Limb (tissue), 2 donors: ENCODE data around the gene DCX.
"Not testable (repeated sequence)": the region's sequence is repeated elsewhere in the genome, so short reads cannot be mapped to it uniquely, and the experiment has no call there.

Experiments
- DNase-seq, 2 donors: peaks; one replicate each; pipeline ENCODE4 v3.0.0-alpha.2; 2016; ENCODE audit errors: extremely low spot score in 2 of 2

Gene DCX

DNA sequence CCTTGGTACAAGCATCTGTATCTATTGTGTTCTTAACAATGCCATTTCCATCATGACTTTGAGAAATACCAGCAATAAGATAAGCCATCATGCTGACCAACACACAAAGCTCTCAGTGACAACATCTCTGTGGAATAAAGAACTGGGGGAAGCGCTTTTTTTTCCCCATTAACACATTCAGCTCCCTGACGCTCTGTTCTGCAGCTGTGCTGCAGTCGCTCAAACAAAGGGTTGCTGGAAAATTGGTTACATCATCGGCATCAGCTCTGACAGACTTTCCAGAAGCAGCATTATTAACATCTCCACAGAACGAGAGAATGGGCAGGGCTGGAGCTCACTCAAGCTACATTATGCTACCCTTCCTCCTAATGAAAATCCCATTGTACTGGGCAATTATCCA is 39.9 kb downstream of the DCX start:
- DNase-seq = no peak

DNA sequence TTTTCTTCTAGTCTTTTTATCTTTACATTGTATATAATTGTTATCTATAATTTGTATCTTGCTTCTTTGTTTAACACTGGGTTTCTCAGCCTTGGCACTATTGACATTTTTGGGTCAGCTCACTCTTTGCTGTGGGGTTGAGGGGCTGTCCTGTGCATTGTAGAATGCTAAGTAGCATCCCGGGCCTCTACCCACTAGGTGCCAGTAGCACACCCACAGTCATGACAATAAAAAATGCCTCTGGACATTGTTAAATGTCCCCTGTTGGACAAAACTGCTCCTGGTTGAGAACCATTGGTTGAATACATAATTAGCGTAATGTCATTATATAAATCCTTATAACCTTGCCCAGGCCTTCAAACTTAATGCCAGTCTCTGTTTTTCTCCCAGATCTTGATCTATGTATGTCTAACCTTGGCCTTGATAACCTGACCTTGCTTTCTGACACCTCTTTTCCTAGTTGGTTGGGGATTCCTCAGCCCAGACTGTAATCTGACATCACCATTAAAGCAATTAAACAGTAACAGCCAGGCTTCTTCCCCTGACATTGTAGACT is 46.1 kb downstream of the DCX start:
- no peak for DNase-seq

DNA sequence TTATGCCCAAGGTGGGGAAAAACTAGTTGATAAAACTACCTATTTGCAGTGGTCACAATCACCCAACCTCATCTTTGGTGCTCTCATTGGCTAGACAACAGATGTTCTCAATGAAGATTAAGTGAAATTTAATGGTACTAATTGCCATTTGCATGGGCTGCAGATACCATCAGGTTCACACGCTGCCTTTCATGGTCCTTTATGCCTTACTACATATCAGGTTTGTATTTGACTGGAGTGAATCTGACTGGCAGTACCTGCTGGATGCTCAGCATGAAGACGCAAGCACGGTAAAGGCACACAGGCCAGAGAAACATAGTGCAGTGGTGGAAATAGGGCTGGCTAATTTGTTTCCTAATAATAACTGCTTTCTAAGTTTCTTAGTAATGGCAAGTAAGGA is 48.3 kb downstream of the DCX start:
- DNase-seq = no peak

DNA sequence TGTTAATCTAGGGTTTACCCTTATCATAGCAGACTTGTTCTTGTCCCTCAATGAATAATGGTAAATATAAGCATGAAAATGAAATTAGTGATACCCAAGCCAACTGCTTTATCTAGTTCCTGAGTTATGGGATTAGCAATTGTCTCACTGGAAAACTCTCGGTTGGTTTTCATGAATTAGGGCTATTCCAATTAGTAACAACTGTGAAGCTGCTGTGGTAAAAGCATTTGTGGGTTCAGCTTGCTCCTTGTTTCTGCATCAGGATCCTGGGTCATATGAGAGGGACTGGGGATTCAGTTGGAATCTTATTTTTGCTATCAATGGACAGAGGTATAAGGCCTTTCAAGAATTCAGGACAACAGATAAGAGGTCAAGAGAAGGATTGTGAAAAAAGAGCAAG is 50.2 kb downstream of the DCX start:
- no peak for DNase-seq

DNA sequence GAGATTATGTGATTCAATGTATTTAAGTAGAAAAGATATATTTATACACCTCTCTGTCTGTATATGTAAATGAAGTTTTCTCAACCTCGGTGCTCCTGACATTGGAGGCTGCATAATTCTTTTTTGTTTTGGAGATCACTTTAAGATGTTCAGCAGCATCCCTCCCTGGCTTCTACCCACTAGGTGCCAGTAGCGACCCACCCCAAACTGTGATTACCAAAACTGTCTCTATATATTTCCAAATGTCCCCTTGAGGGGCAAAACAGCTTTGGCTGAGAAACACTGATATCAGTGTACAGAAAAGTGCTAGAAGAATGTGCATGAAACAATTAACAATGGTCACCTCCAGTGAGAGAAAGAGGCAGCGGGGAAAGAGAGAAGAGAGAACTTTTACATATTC is 51.2 kb downstream of the DCX start:
- no peak for DNase-seq

DNA sequence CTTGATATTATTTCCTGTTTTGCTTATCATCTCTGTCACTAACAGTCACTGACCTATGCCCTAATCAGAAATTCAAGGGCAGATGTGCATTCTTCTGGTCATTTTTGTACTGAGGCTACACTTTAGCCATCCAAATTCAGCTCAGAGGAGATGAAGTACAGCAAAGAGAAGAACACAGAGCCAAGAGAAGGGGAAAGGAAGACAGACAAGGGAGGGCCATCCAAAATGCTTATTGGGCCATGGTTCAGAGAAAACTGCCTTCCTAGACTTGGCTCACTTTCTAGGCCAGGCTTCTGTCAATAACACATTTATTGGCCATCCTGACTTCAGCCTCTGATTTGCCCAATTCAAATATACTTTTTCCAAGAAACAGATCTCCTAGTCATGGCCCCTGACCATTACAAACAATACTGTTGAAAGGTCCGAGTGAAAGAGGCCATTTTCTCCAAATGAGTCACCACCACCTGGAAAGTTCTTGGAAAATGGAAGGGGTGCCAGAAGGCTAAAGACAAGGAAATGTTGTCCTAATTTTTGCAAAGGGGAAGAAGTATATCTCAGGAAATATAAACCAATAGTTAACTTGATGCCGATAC is 56.4 kb downstream of the DCX start:
- DNase-seq = no peak

DNA sequence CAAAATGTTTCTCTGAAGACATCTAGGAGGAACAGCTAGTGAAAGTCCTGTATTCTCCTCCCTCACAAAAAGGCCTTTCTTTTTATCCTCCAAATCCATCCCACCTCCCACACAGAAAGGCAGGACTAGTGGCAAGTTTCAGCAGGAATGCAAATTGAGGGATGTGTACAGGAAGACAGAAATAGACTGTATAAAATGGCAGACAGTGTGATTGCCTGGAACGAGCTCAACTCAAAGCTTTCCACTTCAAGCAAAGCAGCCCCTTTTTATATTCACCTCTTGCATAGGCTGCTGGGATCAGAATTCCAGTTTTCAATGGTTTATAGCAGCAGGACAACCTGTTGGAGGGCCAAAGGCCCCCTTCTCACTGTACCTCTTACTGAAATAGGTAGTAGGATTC is 57.5 kb downstream of the DCX start:
- no peak for DNase-seq

DNA sequence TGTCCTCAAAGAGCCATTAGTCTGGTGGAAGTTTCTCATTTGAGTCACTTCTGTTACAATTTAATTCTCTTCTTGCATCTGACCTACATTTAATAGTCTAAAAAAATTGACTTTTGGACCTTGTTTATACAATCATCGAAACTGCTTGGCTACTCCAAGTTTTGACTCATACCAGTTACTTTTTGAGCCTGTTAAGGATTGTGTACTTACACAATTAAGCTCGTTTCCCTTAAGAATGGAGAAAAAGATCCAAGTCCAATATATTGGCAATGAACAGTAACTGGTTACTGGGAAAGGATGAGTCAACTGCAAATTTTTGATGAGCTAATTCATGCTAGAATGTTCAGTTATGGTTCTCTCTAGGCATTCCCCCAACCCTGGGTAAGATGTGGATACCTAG is 58.2 kb downstream of the DCX start:
- no peak for DNase-seq

DNA sequence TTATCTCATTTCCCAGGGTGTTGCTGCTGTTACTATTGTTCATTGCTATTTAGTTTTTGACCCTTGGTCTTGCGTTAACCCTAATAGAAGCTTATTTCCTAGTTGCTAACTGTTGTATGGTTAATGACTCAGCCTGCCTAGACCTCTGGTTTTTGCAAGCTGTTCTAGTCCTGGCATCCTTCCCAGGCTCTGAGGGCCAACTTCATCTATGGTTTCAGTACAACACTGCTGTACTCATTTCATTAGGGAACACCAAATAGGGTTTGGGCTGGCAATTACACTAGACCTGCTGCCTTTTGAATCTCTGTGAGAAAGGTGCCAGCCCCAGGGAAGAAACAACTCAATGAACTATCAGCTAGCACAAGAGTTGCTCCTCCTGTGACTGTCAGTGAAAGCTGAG is 59.6 kb downstream of the DCX start:
- peak in 1 of 2 donors; percentile 43 for DNase-seq

DNA sequence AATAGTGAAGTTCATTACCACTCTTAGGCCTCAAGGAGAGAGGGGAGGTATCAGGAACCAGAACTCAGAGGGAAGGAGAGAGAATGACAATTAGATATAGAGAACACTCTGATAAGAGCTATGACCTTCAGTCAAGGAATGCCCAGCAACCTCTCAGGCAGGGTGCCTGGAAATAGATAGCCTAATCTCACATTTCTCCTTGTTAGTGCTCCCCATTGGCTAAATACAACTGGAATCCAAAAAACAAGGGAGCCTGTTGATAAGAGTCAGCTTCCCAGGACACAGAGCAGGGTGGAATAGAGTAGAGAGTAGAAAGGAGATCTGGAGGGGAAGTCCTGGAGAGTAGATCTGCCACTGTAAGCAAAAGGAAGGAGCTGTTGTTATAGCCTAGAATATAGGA is 62.1 kb downstream of the DCX start:
- DNase-seq = no peak

DNA sequence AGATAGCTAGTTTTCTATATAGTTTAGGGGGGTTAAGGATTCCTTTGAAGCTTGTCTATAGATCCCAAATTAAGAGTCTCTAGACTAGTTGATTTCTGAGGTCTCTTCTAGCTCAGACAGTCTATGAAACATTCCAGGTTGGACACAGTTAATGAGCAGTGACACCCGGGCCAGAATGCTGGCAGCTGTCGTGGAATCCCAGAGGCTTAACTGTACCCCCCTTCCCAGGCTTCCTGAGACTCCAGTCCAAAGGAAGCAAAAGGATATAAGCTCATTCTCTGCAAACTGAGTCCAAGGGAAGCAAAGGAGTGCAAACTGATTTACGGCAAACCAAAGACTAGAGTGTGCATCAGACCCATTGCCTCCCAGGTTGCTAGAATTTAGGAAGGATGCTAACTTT is 62.9 kb downstream of the DCX start:
- DNase-seq = peak; percentile 32 to 35

DNA sequence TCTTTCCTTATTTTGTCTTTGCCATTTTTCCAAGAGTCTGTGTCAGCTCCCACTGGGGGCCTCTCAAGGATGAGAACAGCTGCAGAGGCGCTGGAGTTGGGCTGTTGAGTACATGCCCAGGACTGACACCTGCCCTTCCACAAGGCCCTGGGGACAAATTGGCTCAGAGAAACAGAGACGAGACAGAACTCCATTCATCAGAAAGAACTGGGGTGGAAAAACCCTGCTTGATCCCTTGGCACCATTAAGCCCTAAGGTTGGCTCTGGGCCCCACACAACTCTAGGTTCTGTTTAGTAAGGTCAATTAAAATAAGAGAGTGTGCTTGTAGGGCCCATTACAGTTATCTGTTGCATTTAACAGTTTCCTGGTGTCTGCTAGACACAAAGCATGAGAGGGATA is 63.6 kb downstream of the DCX start:
- DNase-seq = peak in 1 of 2 donors; percentile 20

DNA sequence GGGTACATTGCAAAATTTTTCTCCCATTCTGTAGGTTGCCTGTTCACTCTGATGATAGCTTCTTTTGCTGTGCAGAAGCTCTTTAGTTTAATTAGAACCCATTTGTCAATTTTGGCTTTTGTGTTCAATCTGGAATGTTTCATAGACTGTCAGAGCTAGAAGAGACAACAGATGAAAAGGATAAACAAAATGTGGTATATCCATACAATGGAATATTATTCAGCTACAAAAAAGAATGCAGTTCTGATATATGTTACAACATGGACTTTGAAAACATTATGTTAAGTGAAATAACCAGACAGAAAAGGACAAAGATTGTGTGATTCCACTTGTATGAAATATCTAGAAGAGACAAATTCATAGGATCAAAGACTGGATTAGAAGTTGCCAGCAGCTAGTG is 65.8 kb downstream of the DCX start:
- not testable (repeated sequence) for DNase-seq

DNA sequence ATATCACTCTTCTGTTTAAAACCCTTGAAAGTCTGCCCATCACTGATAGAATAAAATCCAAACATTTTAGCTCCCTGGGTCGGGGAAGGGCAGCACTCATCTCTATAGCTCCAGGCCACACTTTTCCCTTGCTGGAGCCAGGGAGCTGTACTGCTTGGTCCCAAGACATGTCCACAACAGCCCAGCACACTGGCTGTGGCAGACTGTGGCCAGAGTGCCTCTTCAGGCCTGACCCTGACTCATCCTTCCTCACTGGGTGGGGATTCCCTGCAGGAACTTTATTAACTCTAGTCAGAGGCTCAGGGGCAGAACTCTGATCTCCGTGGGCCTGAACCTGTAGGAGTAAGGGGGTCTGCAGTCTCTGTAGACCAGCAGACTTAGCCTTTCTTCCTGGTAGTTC is 71.9 kb downstream of the DCX start:
- DNase-seq = no peak

DNA sequence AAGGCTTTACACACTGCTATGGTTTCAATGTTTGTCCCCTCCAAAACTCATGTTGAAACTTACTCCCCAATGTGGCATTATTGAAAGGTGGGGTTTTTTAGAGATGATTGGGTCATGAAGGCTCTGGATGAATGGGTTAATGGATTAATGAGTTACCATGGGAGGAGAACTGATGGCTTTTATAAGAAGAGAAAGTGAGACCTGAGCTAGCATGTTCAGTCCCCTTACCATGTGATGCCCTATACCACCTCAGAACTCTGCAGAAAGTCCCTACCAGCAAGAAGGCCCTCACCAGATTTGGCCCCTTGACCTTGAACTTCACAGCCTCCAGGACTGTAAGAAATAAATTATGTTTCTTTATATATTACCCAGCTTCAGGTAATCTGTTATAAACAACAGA is 72.8 kb downstream of the DCX start:
- no peak for DNase-seq

DNA sequence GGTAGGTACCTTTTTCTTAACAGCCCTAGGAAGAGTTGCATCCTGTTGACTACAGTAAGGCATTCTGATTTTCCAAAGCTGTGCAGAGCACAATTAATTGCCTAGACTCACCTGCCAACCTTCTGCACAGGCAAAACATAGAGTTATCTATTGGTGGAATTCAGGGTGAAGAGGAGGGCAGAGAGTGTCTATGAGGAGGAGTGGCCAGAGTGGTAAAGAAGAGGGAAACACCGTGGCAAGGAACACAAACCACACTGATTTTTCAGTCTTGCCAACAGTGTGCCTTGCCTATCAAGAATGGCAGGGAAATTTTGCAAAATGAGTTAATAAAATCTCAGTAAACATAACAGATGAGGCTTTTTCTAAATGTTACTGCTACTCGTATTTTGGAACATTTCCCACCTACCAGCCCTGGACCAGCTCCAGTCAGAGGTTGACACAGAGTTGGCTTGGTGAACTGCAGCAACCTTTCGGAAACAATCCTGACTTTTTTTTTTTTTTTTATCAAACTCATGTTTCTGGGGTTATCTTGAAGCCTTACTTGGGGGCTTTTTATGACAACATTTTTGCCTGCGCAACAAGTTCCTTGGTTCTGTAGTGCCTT is 73.8 kb downstream of the DCX start:
- DNase-seq = no peak

DNA sequence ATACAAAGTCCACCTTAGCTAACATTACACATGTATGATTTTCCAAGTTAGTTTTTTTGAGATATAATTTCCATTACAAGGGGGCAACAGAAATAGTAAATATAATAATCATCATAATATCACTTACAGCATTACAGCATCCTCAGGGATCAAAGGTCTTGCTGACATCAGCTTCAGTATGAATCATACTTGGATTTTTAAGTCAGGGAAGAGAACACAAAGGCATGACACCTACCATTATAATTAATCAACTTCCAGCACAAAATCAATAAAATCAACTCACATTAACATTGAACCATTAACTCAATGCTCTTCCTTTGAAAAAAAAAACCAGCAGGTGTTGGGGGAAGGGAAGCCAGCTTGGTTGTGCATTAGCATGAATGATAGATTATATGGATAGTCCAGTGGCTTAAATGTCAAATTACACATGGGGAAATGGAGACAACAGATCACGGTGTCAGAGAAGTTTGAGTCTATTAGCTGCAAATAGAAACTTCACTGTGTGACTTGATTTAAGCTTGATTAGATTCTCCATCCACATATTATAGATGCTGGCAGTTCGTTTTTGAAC is 74.8 kb downstream of the DCX start:
- no peak for DNase-seq

DNA sequence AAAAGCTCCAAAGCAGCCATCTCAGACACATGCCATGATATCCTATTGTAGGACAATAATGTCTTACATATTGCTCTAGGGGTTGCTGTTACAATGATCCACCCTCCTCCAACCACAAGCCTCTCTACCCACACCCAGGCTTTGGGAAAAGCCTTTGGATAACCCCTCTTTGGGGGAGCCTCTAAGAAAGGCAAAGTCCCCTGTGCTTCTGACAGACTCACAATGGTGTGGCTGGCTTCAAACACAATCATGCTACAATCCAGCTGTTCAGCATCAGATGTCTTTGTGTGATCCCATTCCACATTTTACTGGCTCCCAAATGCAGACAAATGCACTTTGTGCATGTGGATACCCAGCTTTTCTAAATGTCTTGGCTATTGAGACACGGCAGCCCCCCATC is 75.9 kb downstream of the DCX start:
- no peak for DNase-seq

DNA sequence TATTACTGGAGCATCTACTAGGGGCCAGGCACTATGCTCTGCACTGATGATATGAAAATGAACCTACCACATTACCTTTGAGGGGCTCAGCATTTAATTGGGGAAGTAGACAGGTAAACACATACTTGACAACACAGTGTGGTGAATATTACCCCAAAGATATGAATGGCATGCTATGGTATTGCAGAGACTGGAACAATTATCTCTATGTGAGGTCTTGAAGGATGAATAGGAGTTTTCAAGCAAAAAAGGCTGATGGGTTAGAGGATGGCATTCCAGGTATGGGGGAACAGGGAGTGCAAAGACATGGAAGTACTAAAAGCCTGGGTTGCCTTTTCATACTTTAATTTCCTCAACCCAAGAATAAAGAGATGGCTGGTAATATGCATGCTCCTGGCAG is 82.6 kb downstream of the DCX start:
- no peak for DNase-seq

DNA sequence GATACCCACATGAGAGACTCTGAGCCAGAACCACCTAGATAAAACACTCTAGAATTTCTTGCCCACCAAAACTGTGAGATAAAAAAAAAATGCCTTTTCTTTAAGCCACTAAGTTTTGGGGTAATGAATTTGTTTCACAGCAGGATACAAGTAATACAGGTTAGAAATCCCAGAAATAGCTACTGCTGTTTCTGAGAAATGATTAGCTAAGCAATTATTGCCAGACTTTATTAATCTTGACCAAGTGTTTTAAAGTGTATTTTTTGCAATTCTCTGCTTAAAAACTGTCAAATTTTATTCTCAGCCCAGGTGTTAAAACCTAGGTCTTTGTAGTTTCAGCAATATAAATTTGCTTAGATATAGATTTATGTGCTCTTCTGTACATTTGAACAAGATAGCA is 83.1 kb downstream of the DCX start:
- no peak for DNase-seq

DNA sequence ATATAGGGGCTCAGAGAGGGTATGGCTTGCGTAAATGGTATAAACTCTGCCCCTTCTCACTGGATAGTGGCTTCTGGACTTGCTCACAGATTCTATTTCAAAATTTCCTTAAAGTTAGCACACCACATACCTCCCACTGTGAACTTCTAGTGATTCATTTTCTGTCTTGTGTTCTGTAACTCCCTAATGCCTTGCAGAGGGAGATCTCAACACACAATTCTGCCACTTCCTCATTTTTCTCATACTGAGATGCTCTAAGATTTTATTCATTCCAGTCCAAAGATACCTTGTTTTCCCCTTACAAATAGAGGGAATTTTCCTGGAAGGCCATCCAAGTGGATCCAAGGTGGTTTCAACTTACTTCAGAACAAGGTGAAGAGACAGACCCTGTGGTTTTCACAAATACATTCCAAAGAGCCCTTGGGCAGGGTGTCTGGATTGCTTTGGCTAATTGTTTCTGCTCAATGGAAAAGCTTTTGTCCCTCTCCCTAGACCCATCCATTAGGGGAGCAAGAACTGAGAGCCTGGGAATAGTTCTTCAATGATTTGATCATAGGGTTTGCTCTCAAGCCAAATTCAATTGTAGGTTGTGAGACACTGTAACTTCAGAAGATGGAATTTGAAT is 89.6 kb downstream of the DCX start:
- DNase-seq = no peak

DNA sequence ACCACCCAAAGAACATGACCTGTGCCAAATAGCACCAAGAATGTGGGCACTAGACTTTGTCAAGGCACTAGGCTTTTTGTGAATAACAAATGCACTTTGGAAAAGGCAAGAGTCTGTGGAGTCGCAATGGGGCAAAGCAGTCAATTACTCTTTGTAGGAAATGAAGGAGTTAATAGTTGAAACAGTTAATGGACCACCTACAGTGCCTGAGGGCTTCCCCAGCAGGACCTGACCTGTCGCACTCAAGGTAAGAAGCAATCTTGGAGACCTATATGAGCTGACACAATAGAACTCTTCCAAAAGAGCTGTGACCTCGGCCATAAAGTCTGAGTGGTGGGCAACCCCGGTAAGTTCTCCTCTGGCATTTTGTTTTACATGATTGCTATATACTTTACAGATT is 92.5 kb downstream of the DCX start:
- DNase-seq = no peak

DNA sequence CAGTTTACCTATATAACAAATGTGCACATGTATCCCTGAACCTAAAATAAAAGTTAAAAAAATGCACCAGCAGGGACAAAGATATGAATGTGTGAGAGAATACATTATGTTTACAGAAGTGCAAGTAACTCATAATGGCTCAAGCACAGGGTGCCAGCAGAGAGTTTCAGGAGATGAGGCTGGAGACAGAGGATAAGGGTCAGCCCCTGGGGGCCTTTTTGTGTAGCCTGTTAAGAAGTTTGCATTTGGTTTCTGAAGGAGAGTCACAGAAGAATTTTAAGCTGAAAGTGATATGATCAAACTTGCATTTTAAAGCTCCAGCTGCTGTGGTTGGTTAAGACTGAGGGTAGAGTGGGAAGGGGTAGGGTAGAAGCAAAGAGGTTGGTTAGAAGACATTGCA is 93.1 kb downstream of the DCX start:
- no peak for DNase-seq
